Skin of body (tissue), 2 donors: ENCODE data around the gene LDHA. TPM values are rescaled to one million over a fixed set of nuclear protein-coding genes. Genes with fewer than 3 reads are reported as not detected.

ENCODE experiments used
- small RNA-seq: library from RNA; depleted of rRNA; stranded (forward); fragments of <200 nt; gene quantifications from one replicate; pipeline ENCODE3, GENCODE V24; 2014; ENCODE audit warnings: low replicate concordance
- total RNA-seq: library from RNA; depleted of rRNA; stranded (reverse); fragments of >200 nt; gene quantifications from one replicate; pipeline ENCODE4 v1.2.3, GENCODE V29; 2014

The LDHA gene
- total RNA-seq, 1 donor from 2014 or later = 321 TPM

Small RNAs within 50 kb of the gene (small RNA-seq; reads per million reads assigned to genes)
- gene MIR3159 = 0.17 reads per million

Other genes starting within 250 kb of the LDHA start
- not detected for gene MRGPRX4, start 221.7 kb upstream of the LDHA start, total RNA-seq
- gene SAA4, start 157.8 kb upstream of the LDHA start, total RNA-seq = not detected
- 0.69 TPM for gene SAA2, start 145.9 kb upstream of the LDHA start, total RNA-seq
- not detected for gene SAA1, start 128.3 kb upstream of the LDHA start, total RNA-seq
- gene HPS5, start 72.4 kb upstream of the LDHA start, total RNA-seq = 32.8 TPM
- 50.9 TPM for gene GTF2H1, start 72.0 kb upstream of the LDHA start, total RNA-seq
- gene LDHC, start 17.8 kb downstream of the LDHA start, total RNA-seq = not detected
- not detected for gene LDHAL6A, start 61.3 kb downstream of the LDHA start, total RNA-seq
- 54.5 TPM for gene TSG101, start 132.4 kb downstream of the LDHA start, total RNA-seq
- 18.8 TPM for gene UEVLD, start 194.2 kb downstream of the LDHA start, total RNA-seq
- gene MISFA, start 205.2 kb downstream of the LDHA start, total RNA-seq = 2.6 TPM
- gene SPTY2D1, start 239.8 kb downstream of the LDHA start, total RNA-seq = 20.8 TPM